IPS-18a (cell line): Measurements from ENCODE around the gene KRTAP10-8.
"Not testable (repeated sequence)": the region's sequence is repeated elsewhere in the genome, so short reads cannot be mapped to it uniquely, and the experiment has no call there.

Source experiments
- H3K27ac ChIP-seq: one replicate; pipeline ENCODE4 v1.5.1; 2013; ENCODE audit warnings: low read length
- H3K27me3 ChIP-seq: one replicate; pipeline ENCODE4 v1.6.1; 2013; ENCODE audit warnings: mild to moderate bottlenecking, low read length; ENCODE audit not compliant: control insufficient read depth, insufficient read depth
- H3K36me3 ChIP-seq: one replicate; pipeline ENCODE4 v1.6.1; 2013; ENCODE audit warnings: low read depth, low read length; ENCODE audit not compliant: control insufficient read depth
- H3K4me1 ChIP-seq: one replicate; pipeline ENCODE4 v1.6.1; 2013; ENCODE audit warnings: low read depth, low read length; ENCODE audit not compliant: control insufficient read depth
- H3K4me3 ChIP-seq: one replicate; pipeline ENCODE4 v1.5.1; 2013; ENCODE audit warnings: low read length
- H3K9ac ChIP-seq: one replicate; pipeline ENCODE4 v1.6.1; 2013; ENCODE audit warnings: mild to moderate bottlenecking, low read length, moderate library complexity
- H3K9me3 ChIP-seq: one replicate; pipeline ENCODE4 v1.6.1; 2013; ENCODE audit warnings: low read depth, low read length; ENCODE audit not compliant: control insufficient read depth

The KRTAP10-8 gene

DNA sequence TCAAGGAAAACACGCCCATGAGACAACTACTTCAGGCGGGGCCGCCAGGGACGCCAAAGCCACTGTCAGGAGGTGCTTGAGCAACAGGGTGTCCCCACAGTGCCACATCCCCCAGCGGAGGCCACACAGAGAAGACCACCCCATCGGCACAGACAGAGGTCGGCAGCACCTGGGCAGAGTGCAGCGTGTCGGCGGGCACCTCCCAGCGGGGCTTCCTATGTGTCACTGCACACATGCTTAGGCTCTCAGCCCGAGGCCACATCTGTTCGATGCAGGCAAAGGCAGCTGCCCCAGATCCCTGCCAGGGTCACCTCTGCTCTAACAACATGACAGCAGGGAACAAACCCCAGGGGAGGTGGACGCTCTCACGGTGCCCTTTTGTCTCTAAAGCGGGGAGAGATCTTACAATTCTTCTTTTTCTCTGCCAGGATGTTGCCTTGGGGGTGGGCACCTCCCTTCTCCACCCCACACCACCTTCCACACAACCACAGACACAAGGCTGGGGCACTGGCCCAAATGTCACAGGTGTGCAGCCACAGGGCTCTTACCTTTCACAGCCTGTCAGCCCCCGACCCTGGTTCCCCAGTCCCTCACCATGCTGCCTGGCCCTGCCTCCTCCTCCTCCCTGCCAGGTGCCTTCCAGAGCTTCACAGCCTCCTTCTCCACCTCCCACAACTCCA is 4.2 kb downstream of the KRTAP10-8 start:
- H3K4me1 ChIP-seq: no peaks in the 10 kb centered on the region
- peaks cover 4% of the 10 kb centered on the region for H3K9me3 ChIP-seq
- H3K4me3 ChIP-seq: no peak overlapping the region
- no peaks in the 10 kb centered on the region for H3K36me3 ChIP-seq
- no peaks in the 10 kb centered on the region for H3K27me3 ChIP-seq
- no peak overlapping the region for H3K9ac ChIP-seq
- no peak overlapping the region for H3K27ac ChIP-seq

GRCh38 chr21:44616591-44616926 is 4.7 kb downstream of the KRTAP10-8 start:
- H3K27ac ChIP-seq: no peak overlapping the region
- H3K4me1 ChIP-seq: no peaks in the 10 kb centered on the region
- H3K9ac ChIP-seq: no peak overlapping the region
- no peaks in the 10 kb centered on the region for H3K36me3 ChIP-seq
- no peak overlapping the region for H3K4me3 ChIP-seq
- H3K9me3 ChIP-seq: peaks cover 1% of the 10 kb centered on the region
- H3K27me3 ChIP-seq: no peaks in the 10 kb centered on the region

- Histone ChIP-seq H3K9ac (no peak overlapping the region), H3K27me3 (no peaks in the 10 kb centered on the region), H3K4me1 (no peaks in the 10 kb centered on the region), H3K4me3 (no peak overlapping the region), H3K9me3 (no peaks in the 10 kb centered on the region), H3K27ac (no peak overlapping the region), H3K36me3 (no peaks in the 10 kb centered on the region)
Observed at GRCh38 chr21:44617071-44617501, 5.2 kb downstream of the KRTAP10-8 start.

DNA sequence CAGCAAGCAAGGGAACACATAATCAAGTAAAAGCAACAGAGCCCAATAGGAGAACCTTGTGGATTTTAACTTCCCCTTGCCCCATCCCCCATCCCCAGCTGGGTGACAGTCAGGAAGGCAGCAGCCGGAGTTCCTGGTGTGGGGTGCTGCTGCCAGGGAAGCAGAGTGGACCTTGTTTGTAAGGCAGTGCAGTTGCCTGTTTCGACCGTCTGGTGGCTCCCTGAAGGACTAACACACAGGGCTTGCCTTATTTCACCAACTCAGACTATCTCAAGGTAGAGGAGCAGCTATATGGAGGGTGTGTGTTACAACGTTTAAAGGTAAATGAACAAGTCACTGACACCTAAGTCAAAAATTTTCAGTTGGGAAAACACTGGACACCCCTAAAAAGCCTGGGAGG is 6.6 kb downstream of the KRTAP10-8 start:
- Histone ChIP-seq H3K9ac (no peak overlapping the region), H3K36me3 (no peaks in the 10 kb centered on the region), H3K4me1 (no peaks in the 10 kb centered on the region), H3K4me3 (no peak overlapping the region), H3K9me3 (peaks cover 7% of the 10 kb centered on the region), H3K27me3 (no peaks in the 10 kb centered on the region), H3K27ac (no peak overlapping the region)

DNA sequence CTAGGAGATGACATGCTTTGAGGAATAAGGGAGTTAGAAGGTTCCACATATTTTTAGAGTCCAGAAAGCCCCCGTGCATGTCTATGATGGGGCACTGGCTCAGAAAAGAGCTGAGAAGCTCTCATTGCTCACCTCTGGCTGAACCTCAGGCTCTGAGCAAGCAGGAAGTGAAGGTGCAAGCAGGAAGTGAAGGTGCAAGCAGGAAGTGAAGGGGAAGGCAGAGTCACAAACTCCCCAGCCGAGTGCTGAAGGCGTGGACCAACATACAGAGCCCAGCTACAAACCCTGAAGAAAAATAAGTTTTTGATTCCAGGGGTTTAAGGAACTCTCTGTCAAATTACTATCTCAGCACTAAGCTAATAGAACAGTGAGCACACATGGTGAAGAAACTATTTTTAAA is 7.0 kb downstream of the KRTAP10-8 start:
- Histone ChIP-seq H3K4me1 (no peaks in the 10 kb centered on the region), H3K9me3 (peaks cover 11% of the 10 kb centered on the region), H3K9ac (no peak overlapping the region), H3K27ac (no peak overlapping the region), H3K27me3 (no peaks in the 10 kb centered on the region), H3K4me3 (no peak overlapping the region), H3K36me3 (no peaks in the 10 kb centered on the region)

DNA sequence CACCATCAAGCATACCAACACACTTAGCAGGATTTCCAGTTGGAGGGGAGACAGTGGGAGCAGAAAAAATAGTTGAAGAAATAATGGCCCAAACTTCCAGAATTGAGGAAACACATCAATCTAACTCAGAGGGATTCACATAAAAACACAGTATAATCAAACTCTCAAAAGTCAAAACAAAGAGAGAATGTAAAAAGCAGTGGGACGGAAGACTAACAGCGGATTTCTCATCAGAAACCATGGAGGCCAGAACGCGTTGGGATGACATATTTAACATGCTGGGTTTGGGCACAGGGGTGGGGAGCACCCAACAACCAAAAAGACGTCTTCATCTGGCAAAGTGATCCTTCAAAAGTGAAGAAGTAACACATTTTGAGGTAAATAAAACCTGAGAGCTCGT is 8.0 kb downstream of the KRTAP10-8 start:
- no peak overlapping the region for H3K4me3 ChIP-seq
- H3K27me3 ChIP-seq: no peaks in the 10 kb centered on the region
- H3K27ac ChIP-seq: no peak overlapping the region
- peaks cover 15% of the 10 kb centered on the region for H3K9me3 ChIP-seq
- H3K36me3 ChIP-seq: no peaks in the 10 kb centered on the region
- no peak overlapping the region for H3K9ac ChIP-seq
- no peaks in the 10 kb centered on the region for H3K4me1 ChIP-seq

DNA sequence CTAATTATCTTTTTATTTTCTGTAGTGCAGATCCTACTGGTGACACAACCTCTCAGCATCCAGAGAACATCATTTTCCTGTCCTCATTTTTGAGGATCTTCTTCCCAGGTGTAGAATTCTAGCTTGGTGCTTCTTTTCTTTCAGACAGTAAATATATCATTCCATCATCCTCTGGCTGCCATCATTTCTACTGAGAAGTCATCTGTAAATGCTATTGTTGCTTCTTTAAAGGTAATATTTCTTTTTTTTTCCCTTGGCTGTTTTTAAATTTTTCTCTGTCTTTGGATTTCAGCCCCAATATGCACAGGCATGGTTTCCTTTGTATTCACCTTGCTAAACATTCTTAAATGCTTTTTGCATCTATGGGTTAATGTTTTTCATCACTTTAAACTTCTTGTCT is 11.7 kb downstream of the KRTAP10-8 start:
- Histone ChIP-seq H3K36me3 (no peaks in the 10 kb centered on the region), H3K4me3 (no peak overlapping the region), H3K4me1 (no peaks in the 10 kb centered on the region), H3K9me3 (peaks cover 19% of the 10 kb centered on the region), H3K27ac (no peak overlapping the region), H3K9ac (no peak overlapping the region), H3K27me3 (no peaks in the 10 kb centered on the region)

GRCh38 chr21:44625756-44626155 is 13.9 kb downstream of the KRTAP10-8 start:
- Histone ChIP-seq H3K9me3 (peaks cover 19% of the 10 kb centered on the region), H3K4me1 (no peaks in the 10 kb centered on the region), H3K36me3 (no peaks in the 10 kb centered on the region), H3K4me3 (no peak overlapping the region), H3K27me3 (no peaks in the 10 kb centered on the region), H3K27ac (no peak overlapping the region), H3K9ac (no peak overlapping the region)

- Histone ChIP-seq H3K4me1 (no peaks in the 10 kb centered on the region), H3K36me3 (no peaks in the 10 kb centered on the region), H3K27ac (no peak overlapping the region), H3K9me3 (peaks cover 19% of the 10 kb centered on the region), H3K9ac (no peak overlapping the region), H3K4me3 (no peak overlapping the region), H3K27me3 (no peaks in the 10 kb centered on the region)
Observed at GRCh38 chr21:44626262-44626661, 14.4 kb downstream of the KRTAP10-8 start.

DNA sequence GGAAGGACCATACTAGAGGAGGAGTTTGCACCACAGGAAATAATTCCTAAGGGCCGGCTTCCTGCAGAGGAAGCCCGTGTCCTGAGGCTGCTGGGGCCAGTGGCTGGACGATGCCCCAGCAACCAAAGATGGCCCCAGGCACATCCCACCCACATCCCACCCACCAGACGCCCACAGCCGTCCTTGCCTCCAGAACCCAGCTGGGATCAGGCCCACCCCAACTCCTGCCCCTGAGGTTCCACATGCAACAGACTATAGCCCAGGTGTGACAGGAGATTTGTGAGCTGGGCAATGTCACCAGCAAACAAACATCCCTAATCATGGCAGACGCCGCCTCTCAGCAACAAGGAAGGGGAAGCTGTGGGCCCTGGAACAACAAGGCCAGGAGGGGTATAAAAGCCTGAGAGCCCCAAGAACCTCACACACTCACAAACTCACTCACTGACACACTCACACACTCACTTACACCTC is 14.8 kb downstream of the KRTAP10-8 start, which contains the start of gene KRTAP10-9:
Gene KRTAP10-9 (plus strand): TSS at position 421 of the 471 bp plus-strand sequence. CDS start 79 bp downstream, outside the sequence.
- no peaks in the 10 kb centered on the region for H3K27me3 ChIP-seq
- no peaks in the 10 kb centered on the region for H3K36me3 ChIP-seq
- no peak within 1 kb of the TSS for H3K27ac ChIP-seq
- H3K9ac ChIP-seq: no peak within 1 kb of the TSS
- H3K4me3 ChIP-seq: no peak within 1 kb of the TSS
- H3K9me3 ChIP-seq: peaks cover 19% of the 10 kb centered on the region
- H3K4me1 ChIP-seq: no peaks in the 10 kb centered on the region

DNA sequence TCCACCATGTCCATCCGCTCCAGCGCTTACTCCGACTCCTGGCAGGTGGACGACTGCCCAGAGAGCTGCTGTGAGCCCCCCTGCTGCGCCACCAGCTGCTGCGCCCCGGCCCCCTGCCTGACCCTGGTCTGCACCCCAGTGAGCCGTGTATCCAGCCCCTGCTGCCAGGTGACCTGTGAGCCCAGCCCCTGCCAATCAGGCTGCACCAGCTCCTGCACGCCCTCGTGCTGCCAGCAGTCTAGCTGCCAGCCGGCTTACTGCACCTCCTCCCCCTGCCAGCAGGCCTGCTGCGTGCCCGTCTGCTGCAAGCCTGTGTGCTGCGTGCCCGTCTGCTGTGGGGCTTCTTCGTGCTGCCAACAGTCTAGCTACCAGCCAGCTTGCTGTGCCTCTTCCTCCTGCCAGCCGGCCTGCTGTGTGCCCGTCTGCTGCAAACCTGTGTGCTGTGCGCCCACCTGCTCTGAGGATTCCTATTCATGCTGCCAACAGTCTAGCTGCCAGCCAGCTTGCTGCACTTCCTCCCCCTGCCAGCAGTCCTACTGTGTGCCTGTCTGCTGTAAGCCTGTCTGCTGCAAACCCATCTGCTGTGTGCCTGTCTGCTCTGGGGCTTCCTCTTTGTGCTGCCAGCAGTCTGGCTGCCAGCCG is 15.4 kb downstream of the KRTAP10-8 start:
- H3K9ac ChIP-seq, H3K36me3 ChIP-seq, H3K4me1 ChIP-seq, H3K27me3 ChIP-seq, H3K27ac ChIP-seq, H3K4me3 ChIP-seq: not testable (repeated sequence)
- H3K9me3 ChIP-seq: peaks cover 19% of the 10 kb centered on the region

DNA sequence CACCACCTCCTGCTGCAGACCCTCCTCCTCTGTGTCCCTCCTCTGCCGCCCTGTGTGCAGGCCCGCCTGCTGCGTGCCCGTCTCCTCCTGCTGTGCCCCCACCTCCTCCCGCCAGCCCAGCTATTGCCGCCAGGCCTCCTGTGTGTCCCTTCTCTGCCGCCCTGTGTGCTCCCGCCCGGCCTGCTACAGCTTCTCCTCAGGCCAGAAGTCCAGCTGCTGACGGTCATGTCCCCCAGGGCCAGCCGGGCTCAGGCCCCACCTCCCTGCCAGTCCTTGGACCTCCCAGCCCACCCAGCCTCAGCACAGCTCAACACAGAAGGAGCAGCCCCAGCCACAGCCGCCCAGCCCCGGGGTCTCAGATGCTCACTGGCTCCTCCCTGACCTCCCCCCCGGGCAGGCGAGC is 16.0 kb downstream of the KRTAP10-8 start:
- H3K27me3 ChIP-seq, H3K9ac ChIP-seq, H3K4me1 ChIP-seq, H3K4me3 ChIP-seq, H3K36me3 ChIP-seq, H3K27ac ChIP-seq: not testable (repeated sequence)
- H3K9me3 ChIP-seq: peaks cover 19% of the 10 kb centered on the region
